Stimulated activated CD8-positive, alpha-beta memory T cell treated with anti-CD3 and anti-CD28 coated beads, Interleukin-12 subunit alpha, Interleukin-12 subunit beta, amount 100 ng/mL, for 24 hours (primary cell): ENCODE data around the gene NBR1.
"Not testable (repeated sequence)": the region's sequence is repeated elsewhere in the genome, so short reads cannot be mapped to it uniquely, and the experiment has no call there.

Experiments
- DNase-seq: peaks from one replicate; pipeline ENCODE4 v3.0.0-alpha.2; 2020; ENCODE audit errors: extremely low read depth

Gene NBR1

DNA sequence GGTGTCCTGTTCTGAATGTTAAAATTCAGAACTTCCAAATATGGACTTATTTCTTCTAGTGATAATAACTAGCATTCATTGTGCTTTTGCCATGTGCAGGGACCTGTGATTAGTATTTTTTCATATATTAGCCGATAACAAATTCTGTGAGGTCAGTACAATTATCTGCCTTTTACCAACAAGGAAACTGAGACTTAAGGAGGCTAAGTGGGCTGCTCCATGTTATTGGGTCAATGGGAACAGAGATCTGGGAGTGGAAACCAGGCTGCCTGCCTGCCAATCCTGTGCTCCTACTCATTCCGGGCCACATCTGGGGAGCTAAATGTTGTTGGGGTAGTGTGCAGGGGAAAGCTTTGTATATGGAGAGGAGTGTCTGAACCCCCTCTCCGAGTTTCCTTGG is 44.3 kb downstream of the NBR1 start:
- no peak for DNase-seq

DNA sequence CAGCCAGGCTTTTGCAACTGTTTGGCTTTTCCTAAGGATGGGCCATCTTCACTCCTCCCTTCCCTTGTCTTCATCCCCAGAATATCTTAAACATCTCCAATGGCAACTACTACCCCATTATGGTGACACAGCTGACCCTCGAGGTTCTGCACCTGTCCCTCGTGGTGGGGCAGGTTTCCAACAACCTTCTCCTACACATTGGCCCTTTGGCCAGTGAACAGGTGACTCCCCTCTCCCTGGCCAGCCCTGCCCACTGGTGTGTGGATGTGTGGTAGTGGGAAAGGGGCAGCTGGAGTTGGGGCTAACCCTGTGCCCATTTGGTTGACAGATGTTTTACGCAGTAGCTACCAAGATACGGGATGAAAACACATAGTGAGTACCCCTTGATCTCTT is 45.4 kb downstream of the NBR1 start:
- DNase-seq = no peak

DNA sequence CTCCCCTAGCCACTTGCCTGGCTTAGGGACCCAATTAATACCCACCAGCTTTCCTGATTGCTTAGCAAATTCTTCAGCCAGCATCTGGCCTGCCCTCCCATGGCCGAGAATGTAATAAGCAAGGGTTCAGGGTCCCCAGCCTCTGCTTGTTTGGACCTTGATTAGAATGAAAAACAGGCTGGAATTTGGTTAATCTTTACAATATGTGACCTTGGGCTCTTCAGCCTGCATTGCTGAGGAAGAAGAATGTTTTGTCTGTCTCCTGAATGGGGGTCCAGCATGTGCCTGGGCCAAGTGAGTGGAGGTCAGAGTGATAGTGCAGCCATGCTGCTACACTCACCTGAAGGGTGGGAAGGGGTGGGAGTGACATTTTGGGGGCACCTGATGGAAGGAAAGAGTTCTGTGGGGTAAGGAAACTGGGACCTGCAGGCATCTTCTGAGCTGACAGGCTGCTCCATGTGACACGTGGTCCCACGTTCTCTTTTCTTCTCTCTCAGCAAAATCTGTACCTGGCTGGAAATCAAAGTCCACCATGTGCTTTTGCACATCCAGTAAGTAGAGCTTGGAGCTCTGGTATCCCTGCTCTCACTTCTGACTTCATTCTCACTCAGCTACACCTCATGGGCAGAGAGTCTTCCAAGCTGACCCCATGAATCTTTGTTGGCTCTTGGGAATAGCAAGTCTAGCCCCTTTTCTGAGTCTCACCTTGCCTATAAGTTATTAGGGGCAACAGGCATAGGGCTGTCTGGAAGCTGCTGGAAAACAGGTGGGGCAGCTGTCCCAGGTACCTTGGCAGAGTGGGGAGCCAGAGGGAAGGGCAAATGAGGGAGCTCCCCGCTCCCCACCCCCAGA is 46.0 kb downstream of the NBR1 start:
- DNase-seq = no peak

DNA sequence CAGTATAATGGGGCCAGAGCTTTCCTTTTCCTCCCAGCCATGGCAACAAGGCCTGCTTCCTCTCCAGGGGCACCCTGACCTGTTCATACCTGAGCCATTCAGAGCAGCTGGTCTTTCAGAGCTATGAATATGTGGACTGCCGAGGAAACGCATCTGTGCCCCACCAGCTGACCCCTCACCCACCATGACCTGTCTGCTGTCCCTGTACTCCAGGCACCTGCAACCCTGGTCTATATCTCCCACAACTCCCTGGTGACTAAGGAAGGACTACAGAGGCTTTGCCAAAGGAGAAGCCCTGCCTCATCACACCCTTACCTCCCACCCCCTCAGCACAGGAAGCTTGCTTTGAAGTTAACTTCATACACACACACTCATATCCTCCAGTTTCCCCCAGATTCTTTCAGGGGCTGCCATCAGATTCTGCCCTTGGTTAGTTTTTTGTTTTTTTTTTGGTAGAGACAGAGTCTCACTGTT is 46.6 kb downstream of the NBR1 start:
- no peak for DNase-seq

DNA sequence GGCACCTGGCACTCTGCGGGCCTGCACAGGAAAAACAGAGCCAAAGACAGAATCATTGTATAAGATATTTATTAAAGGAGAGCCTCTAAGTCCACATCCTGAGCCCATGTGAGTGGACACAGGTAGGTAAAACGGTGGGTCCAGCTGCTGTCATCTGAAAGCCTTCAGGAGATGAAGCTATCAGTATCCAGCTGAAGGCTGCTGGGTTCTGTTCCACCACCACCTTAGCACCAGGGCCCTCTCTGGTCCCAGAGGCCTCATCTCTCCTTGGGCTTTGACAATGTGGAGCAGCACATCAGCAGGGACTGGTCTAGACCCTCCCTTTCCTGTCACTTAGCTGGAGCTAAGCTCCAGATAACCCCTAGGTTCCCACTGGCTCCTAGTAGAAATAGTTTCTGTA is 48.0 kb downstream of the NBR1 start:
- DNase-seq = no peak

DNA sequence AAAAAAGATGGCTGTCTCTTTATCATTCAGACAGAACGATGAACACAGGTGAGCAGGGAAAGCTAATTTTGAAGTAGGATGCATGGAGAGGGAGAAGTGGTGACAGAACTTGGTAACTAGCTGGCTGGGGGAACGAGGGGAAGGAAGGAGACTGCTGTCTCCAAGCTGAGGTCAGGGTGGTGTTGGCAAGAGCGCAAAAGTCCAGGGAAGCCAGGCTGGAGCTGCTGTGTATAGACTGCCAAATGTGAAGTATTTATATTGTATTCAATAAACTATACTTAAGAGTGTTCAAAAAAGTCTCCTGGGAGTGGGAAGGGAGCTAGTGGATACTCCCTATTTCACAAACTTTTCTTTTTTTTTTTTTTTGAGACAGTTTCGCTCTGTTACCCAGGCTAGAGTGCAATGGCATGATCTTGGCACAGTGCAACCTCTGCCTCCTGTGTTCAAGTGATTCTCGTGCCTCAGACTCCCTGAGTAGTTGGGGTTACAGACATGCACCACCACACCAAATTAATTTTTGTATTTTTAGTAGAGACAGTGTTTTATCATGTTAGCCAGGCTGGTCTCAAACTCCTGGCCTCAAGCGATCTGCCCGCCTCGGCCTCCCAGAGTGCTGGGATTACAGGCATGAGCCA is 48.8 kb downstream of the NBR1 start:
- no peak for DNase-seq

DNA sequence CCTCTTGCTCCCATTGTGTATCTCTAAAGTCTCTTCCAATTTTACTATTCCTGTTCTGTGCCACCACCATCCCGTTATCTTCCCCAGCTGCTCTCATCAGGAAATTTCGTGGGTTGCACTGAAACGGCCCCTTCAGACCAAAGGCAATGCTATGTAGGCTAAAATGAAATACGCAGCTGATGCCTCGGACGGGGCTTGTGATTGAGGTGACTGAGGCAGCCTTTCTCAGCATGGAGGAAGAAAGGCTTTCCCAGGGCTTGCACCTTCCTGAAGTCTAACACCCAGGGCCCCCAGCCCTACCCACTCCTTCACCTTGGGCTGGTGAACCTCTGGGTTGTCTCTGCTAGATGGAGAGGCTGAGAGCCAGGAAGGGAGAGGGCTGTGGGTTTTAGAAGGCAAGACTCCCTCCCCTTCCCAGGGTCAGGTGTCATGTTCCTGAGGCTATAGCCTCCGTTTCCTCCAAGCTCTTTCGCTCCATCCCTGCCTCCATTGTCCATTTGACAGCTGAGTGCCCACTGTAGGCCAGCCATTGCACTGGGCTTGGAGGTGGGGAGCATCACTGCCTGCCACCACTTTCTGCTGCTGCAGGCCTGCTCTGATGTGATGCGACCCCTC is 49.6 kb downstream of the NBR1 start:
- DNase-seq = no peak

DNA sequence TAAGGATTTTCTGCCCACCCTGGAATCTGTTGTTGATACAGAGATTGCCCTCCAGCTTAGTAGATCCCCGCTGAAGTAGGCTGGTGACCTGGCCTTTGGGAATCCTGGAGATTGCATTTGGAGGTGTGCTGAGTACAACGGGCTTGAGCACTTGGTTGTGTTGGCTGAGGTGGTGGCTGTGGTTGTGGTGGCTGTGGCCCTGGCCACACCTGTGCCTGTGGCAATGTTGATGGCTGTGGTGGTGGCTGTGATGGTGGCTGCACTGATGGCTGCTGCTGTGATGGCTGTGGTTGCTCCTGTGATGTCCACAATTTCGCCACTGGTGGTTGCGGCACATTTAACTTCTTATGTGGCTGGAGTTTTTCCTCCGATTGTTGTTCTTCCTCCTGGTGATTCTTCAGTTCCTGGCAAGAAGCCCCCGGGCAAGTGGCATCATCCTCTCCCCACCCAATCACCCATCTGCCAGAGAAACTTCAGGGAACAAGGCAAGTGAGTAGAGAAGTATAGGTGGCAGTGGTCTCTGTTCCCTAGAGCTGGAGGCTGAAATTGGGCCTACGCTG is 53.2 kb downstream of the NBR1 start:
- no peak for DNase-seq

DNA sequence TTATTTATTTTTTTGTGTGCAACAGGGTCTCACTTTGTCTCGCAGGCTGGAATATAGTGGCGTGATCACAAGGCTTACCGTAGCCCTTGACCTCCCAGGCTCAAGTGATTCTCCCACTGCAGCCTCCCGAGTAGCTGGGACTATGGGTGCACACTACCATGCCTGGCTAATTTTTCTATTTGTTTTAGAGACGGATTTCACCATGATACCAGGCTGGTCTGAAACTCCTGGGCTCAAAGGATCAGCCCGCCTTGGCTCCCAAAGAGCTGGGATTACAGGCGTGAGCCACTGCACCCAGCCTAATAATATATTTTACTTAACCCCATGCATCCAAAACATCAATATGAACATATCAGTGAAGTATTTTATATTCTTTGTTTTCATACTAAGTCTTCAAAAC is 55.4 kb downstream of the NBR1 start:
- DNase-seq = no peak

DNA sequence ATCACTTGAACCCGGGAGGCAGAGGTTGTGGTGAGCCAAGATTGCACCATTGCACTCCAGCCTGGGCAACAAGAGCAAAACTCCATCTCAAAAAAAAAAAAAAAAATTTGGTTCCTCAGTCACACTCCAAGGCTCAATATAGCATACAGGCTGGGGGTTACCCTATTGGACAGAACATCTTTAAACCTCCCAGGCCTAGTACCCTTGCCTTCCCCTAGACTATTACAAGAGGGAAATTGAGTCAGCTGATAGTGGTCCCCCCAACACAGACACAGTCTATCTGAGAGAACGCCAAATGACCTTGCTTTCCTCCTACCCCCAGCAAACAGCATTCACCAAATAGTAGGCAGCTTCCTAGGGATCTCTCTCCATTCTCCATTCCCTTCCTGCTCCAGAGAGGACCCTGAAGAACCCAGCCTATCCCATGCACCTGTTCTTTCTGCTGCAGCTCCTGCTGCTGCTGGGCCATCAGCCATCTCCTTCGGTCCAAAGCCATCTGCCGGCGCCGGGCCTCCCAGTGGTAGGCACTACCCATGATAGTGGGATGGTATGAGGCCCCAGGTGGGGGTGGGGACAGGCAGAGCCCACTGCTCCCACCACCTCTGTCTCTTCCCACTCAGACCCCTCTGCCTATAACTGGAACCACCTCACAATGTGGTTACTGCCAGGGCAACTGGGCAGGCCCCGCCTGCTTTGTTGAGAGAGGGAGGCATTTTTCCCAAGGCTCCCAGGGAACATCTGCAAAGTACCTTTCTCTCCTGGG is 57.2 kb downstream of the NBR1 start, which contains the start of gene CCDC200:
CCDC200 (minus strand) TSS at position 604 of the 763 bp plus-strand sequence; CDS start at position 535, 69 bp downstream.
- DNase-seq = not testable (repeated sequence)

DNA sequence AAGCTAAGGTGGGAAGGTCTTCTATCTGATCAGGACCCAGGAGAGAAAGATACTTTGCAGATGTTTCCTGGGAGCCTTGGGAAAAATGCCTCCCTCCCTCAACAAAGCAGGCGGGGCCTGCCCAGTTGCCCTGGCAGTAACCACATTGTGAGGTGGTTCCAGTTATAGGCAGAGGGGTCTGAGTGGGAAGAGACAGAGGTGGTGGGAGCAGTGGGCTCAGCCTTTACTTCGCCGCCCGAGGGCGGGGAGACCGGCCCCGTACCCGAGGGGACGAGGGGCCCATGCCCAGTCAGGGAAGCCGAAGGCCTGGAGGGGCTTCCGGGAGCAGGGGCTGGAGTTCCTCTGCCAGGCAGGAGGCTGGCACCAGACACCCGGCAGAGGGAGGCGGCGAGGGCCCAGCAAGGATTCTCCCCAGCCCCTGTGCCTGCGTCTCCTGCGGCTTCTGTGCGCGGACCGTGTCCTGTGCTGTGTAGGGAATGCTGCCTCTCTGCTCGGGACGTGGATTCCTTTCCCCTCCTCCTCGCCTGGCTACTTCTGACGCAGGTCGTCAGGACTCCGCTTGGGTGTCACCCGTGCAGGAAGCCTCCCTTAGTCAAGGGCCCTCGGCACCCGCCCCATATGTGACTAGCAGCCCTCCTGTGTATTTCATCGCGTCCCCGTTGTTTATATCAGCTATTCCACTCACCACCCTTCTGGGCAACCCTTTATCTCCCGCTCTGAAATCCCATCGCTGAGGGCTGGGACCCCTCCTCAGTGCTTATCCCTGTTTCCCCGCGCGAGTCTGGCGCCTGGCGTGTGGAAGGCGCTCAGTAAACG is 60.4 kb downstream of the NBR1 start:
- DNase-seq = not testable (repeated sequence)

DNA sequence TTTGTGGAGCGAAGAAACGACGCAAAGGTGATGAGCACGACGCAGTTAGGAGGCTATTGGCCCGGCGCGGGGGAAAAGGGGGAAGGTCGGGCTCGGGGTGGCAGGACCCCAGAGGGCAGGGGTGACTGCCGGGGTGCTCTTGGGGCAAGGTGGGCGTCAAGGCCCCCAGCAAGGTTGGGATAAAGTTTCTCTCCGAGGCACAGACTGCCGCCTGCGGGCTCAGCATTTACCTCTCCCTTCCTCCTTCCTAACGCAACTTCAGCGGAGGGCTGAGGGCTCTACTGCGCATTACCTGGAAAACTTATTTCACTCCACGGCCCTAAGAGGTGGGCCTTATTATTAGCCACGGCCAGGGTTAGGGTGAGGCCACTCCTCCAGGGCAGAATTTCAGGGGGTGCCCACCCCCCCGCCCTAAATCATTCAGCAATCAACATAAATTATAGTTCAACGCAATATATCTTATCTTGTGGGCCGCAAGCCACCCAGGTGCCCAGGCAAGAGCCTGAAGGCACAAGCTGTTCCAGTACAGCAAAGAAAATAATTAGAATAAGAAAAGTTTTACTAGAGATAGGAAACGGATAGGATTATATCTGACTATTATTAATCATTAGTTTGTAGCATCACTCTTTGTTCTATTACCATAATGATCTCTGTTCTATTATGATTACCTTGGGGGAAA is 61.1 kb downstream of the NBR1 start:
- DNase-seq = not testable (repeated sequence)

DNA sequence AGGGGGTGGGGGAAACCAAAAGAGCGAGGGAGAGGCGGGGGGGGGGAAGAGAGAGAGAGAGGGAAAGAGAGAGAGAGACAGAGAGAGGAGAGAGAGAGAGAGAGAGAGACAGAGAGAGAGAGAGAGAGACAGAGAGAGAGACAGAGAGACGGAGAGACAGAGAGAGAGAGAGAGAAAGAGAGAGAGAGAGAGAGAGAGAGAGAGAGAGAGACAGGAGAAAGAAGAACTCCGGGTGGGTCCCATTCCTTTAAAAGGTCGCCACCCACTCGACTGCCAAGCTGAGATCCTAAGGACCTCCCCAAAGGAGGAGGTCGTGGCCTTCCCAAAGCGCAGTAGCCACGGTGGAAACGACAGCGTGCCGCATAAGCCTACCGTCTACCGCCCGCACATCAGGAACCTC is 62.2 kb downstream of the NBR1 start:
- DNase-seq = not testable (repeated sequence)

DNA sequence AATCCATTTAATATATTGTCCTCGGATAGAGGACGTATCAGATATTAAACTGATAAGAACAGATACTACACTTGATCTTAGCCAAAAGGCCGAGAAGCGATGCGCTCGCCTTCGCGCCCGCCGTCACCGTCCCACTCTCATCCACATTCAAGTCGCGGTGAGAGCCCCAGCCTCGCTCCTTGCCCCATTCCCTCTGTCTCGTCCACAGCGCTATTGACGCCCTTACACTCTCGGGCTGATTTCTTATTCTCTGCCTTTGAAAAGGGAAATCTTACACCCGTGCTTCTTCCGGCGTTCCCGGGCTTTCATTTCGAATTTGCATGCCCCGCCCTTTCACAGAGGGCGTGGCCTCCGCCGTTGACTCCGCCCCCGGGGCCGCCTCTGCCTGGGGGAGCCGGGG is 62.9 kb downstream of the NBR1 start, which contains the start of gene RNU2-1:
RNU2-1 (minus strand) TSS at position 101 of the 400 bp plus-strand sequence.
- DNase-seq = not testable (repeated sequence)

DNA sequence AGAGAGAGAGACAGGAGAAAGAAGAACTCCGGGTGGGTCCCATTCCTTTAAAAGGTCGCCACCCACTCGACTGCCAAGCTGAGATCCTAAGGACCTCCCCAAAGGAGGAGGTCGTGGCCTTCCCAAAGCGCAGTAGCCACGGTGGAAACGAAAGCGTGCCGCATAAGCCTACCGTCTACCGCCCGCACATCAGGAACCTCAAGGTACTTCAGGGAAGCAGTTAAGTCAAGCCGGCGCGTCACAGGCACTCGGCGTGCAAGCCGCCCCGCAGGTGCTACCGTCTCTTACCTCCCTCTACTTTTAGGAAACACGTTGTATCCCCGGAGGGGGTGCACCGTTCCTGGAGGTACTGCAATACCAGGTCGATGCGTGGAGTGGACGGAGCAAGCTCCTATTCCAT is 68.6 kb downstream of the NBR1 start:
- not testable (repeated sequence) for DNase-seq

DNA sequence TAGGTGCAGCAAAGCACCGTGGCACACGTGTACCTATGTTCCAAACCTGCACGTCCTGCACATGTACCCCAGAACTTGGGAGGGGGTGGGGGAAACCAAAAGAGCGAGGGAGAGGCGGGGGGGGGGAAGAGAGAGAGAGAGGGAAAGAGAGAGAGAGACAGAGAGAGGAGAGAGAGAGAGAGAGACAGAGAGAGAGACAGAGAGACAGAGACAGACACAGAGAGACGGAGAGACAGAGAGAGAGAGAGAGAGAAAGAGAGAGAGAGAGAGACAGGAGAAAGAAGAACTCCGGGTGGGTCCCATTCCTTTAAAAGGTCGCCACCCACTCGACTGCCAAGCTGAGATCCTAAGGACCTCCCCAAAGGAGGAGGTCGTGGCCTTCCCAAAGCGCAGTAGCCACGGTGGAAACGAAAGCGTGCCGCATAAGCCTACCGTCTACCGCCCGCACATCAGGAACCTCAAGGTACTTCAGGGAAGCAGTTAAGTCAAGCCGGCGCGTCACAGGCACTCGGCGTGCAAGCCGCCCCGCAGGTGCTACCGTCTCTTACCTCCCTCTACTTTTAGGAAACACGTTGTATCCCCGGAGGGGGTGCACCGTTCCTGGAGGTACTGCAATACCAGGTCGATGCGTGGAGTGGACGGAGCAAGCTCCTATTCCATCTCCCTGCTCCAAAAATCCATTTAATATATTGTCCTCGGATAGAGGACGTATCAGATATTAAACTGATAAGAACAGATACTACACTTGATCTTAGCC is 69.8 kb downstream of the NBR1 start:
- DNase-seq = not testable (repeated sequence)

DNA sequence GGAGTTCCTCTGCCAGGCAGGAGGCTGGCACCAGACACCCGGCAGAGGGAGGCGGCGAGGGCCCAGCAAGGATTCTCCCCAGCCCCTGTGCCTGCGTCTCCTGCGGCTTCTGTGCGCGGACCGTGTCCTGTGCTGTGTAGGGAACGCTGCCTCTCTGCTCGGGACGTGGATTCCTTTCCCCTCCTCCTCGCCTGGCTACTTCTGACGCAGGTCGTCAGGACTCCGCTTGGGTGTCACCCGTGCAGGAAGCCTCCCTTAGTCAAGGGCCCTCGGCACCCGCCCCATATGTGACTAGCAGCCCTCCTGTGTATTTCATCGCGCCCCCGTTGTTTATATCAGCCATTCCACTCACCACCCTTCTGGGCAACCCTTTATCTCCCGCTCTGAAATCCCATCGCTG is 75.4 kb downstream of the NBR1 start:
- not testable (repeated sequence) for DNase-seq
